Measurements from ENCODE around the gene GFRA1.

GFRA1 gene

GRCh38 chr10:116163333-116164131 lies 109.5 kb downstream of the GFRA1 start:
- DNase-seq (ENCODE audit: low read depth, low spot score): no peak

- DNase-seq (ENCODE audit: low read depth, low spot score): no peak
Measured at GRCh38 chr10:116162851-116163250, 110.2 kb downstream of the GFRA1 start.

GRCh38 chr10:116160271-116160670 lies 112.7 kb downstream of the GFRA1 start:
- no peak for DNase-seq (ENCODE audit: low read depth, low spot score)

- no peak for DNase-seq (ENCODE audit: low read depth, low spot score)
Measured at GRCh38 chr10:116159197-116159596, 113.8 kb downstream of the GFRA1 start.

GRCh38 chr10:116158036-116158435 lies 115.0 kb downstream of the GFRA1 start:
- peak; percentile 61 for DNase-seq (ENCODE audit: low read depth, low spot score)

GRCh38 chr10:116157485-116157884 lies 115.5 kb downstream of the GFRA1 start:
- no peak for DNase-seq (ENCODE audit: low read depth, low spot score)

- no peak for DNase-seq (ENCODE audit: low read depth, low spot score)
Measured at GRCh38 chr10:116156819-116157218, 116.2 kb downstream of the GFRA1 start.

GRCh38 chr10:116155191-116155590 lies 117.8 kb downstream of the GFRA1 start:
- DNase-seq (ENCODE audit: low read depth, low spot score): no peak

GRCh38 chr10:116154651-116155050 lies 118.4 kb downstream of the GFRA1 start:
- no peak for DNase-seq (ENCODE audit: low read depth, low spot score)

GRCh38 chr10:116151076-116151475 lies 121.9 kb downstream of the GFRA1 start:
- DNase-seq (ENCODE audit: low read depth, low spot score): no peak

GRCh38 chr10:116150606-116151005 lies 122.4 kb downstream of the GFRA1 start:
- DNase-seq (ENCODE audit: low read depth, low spot score): no peak

- DNase-seq (ENCODE audit: low read depth, low spot score): no peak
Measured at GRCh38 chr10:116147147-116147905, 125.7 kb downstream of the GFRA1 start.

- DNase-seq (ENCODE audit: low read depth, low spot score): no peak
Measured at GRCh38 chr10:116146372-116147140, 126.5 kb downstream of the GFRA1 start.

GRCh38 chr10:116143673-116144222 lies 129.3 kb downstream of the GFRA1 start:
- no peak for DNase-seq (ENCODE audit: low read depth, low spot score)

- DNase-seq (ENCODE audit: low read depth, low spot score): peak; percentile 37
Measured at GRCh38 chr10:116141855-116142254, 131.2 kb downstream of the GFRA1 start.

- no peak for DNase-seq (ENCODE audit: low read depth, low spot score)
Measured at GRCh38 chr10:116141246-116141645, 131.8 kb downstream of the GFRA1 start.

GRCh38 chr10:116139886-116140285 lies 133.1 kb downstream of the GFRA1 start:
- no peak for DNase-seq (ENCODE audit: low read depth, low spot score)

- peak; percentile 14 for DNase-seq (ENCODE audit: low read depth, low spot score)
Measured at GRCh38 chr10:116138897-116139296, 134.1 kb downstream of the GFRA1 start.

- no peak for DNase-seq (ENCODE audit: low read depth, low spot score)
Measured at GRCh38 chr10:116136261-116136660, 136.7 kb downstream of the GFRA1 start.

GRCh38 chr10:116134322-116134721 lies 138.7 kb downstream of the GFRA1 start:
- no peak for DNase-seq (ENCODE audit: low read depth, low spot score)

- no peak for DNase-seq (ENCODE audit: low read depth, low spot score)
Measured at GRCh38 chr10:116133634-116134033, 139.4 kb downstream of the GFRA1 start.
